Fibroblast of the aortic adventitia (primary cell): ENCODE data around the gene SH3RF3. TPM values are rescaled to one million over a fixed set of nuclear protein-coding genes. Genes with fewer than 3 reads are reported as not detected.

Experiments
- DNase-seq: peaks from one replicate; pipeline ENCODE4 v3.0.0-alpha.2; 2010; ENCODE audit warnings: low read depth
- H3K4me3 ChIP-seq: 2 replicates; pipeline ENCODE4 v1.5.1; 2011; ENCODE audit warnings: low read depth, mild to moderate bottlenecking, control low read depth, low read length, moderate library complexity
- CTCF ChIP-seq: IDR thresholded peaks from 2 replicates; pipeline ENCODE4 v1.5.1; 2011; ENCODE audit warnings: mild to moderate bottlenecking, low read length, control low read depth, inconsistent platforms; ENCODE audit not compliant: insufficient read depth
- total RNA-seq: library from RNA; depleted of rRNA; stranded (reverse); fragments of >200 nt; gene quantifications from 2 replicates; pipeline ENCODE4 v1.2.3, GENCODE V29; 2012; ENCODE audit warnings: low replicate concordance

SH3RF3 gene
- total RNA-seq, 1 donor, result 8.4 TPM

GRCh38 chr2:109472974-109473373 lies 344.0 kb downstream of the SH3RF3 start:
- DNase-seq, result no peak
- TF ChIP-seq CTCF, result no peak
- no peak overlapping the region for H3K4me3 ChIP-seq

- DNase-seq, result no peak
- no peak for TF ChIP-seq CTCF
- H3K4me3 ChIP-seq, result no peak overlapping the region
Measured at GRCh38 chr2:109473616-109474318, 344.8 kb downstream of the SH3RF3 start.

GRCh38 chr2:109474319-109474825 lies 345.4 kb downstream of the SH3RF3 start:
- DNase-seq, result no peak
- TF ChIP-seq CTCF, result no peak

GRCh38 chr2:109475531-109476210 lies 346.7 kb downstream of the SH3RF3 start:
- peak; percentile 78 for DNase-seq
- no peak overlapping the region for H3K4me3 ChIP-seq
- TF ChIP-seq CTCF, result no peak

More at GRCh38 chr2:109474319-109474825, 345.4 kb downstream of the SH3RF3 start:
- H3K4me3 ChIP-seq, result no peak overlapping the region

GRCh38 chr2:109476641-109477441 lies 347.8 kb downstream of the SH3RF3 start:
- no peak for DNase-seq
- no peak for TF ChIP-seq CTCF
- no peak overlapping the region for H3K4me3 ChIP-seq

- H3K4me3 ChIP-seq, result no peak overlapping the region
- no peak for DNase-seq
Measured at GRCh38 chr2:109478906-109479493, 350.0 kb downstream of the SH3RF3 start.

More at GRCh38 chr2:109478906-109479493, 350.0 kb downstream of the SH3RF3 start:
- no peak for TF ChIP-seq CTCF
